Measurements from ENCODE around the gene CNTRL.
A peak's percentile ranks its signal among the peaks of the same experiment; 100 is the strongest.

CNTRL gene

GRCh38 chr9:121156263-121156731 lies 81.5 kb downstream of the CNTRL start:
- H3K36me3 ChIP-seq (ENCODE audit: control insufficient read depth, low read length): peaks cover 92% of the 10 kb centered on the region
- H3K4me2 ChIP-seq (ENCODE audit: low read length): peak overlapping the region; percentile 90

GRCh38 chr9:121157939-121158338 lies 83.2 kb downstream of the CNTRL start:
- peak overlapping the region; percentile 99 for H3K27ac ChIP-seq (ENCODE audit: low read depth, low read length)
- peaks cover 93% of the 10 kb centered on the region for H3K36me3 ChIP-seq (ENCODE audit: control insufficient read depth, low read length)
- H3K9me3 ChIP-seq (ENCODE audit: control insufficient read depth, insufficient read depth, low read length): no peaks in the 10 kb centered on the region
- peak overlapping the region; percentile 26 for H3K4me3 ChIP-seq (ENCODE audit: low read length)
- TF ChIP-seq CTCF (IDR thresholded peaks at IDR 0.05; ENCODE audit: low read depth, low read length, poor library complexity, severe bottlenecking): no peak
- no peak for TF ChIP-seq EZH2phosphoT487 (IDR thresholded peaks at IDR 0.05; ENCODE audit: borderline replicate concordance, low read length)
- H3F3A ChIP-seq (ENCODE audit: control insufficient read depth, insufficient read depth): peaks cover 61% of the 10 kb centered on the region
- H3K27me3 ChIP-seq (ENCODE audit: control insufficient read depth, low read length): no peaks in the 10 kb centered on the region
- H3K4me2 ChIP-seq (ENCODE audit: low read length): peak overlapping the region; percentile 90
- peaks cover 33% of the 10 kb centered on the region for H3K79me2 ChIP-seq (ENCODE audit: control insufficient read depth, low read length)
- no peaks in the 10 kb centered on the region for H4K20me1 ChIP-seq (ENCODE audit: control insufficient read depth, insufficient read depth, low read depth, low read length)
- H3K9me2 ChIP-seq (replicated peaks; ENCODE audit: control insufficient read depth, low read length): no peaks in the 10 kb centered on the region
- peaks cover 86% of the 10 kb centered on the region for H3K4me1 ChIP-seq (ENCODE audit: control insufficient read depth, low read length)

More at GRCh38 chr9:121156263-121156731, 81.5 kb downstream of the CNTRL start:
- Histone ChIP-seq H3F3A (ENCODE audit: control insufficient read depth, insufficient read depth) (peaks cover 75% of the 10 kb centered on the region), H3K9me3 (ENCODE audit: control insufficient read depth, insufficient read depth, low read length) (no peaks in the 10 kb centered on the region), H3K4me1 (ENCODE audit: control insufficient read depth, low read length) (peaks cover 93% of the 10 kb centered on the region), H3K27me3 (ENCODE audit: control insufficient read depth, low read length) (no peaks in the 10 kb centered on the region), H4K20me1 (ENCODE audit: control insufficient read depth, insufficient read depth, low read depth, low read length) (no peaks in the 10 kb centered on the region), H3K9me2 (replicated peaks; ENCODE audit: control insufficient read depth, low read length) (no peaks in the 10 kb centered on the region), H3K4me3 (ENCODE audit: low read length) (peak overlapping the region; percentile 70), H3K79me2 (ENCODE audit: control insufficient read depth, low read length) (peaks cover 29% of the 10 kb centered on the region), H3K27ac (ENCODE audit: low read depth, low read length) (peak overlapping the region; percentile 99)
- TF ChIP-seq CTCF (IDR thresholded peaks at IDR 0.05; ENCODE audit: low read depth, low read length, poor library complexity, severe bottlenecking) (no peak), EZH2phosphoT487 (IDR thresholded peaks at IDR 0.05; ENCODE audit: borderline replicate concordance, low read length) (no peak)

DNA sequence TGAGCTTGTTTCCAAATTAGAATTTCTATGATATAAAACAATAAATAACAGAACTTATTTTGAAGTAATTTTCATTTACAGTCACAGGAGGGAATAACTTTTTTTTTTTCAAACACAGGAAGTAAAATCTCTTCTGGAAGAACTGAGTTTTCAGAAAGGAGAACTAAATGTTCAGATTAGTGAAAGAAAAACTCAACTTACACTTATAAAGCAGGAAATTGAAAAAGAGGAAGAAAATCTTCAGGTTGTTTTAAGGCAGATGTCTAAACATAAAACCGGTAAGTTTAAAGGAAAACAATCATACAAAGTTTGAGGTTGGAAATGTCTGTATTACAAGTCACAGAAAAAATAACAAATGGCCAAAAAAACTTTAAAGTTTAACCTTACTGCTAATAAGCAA lies 85.3 kb downstream of the CNTRL start:
- Histone ChIP-seq H3K9me3 (ENCODE audit: control insufficient read depth, insufficient read depth, low read length) (no peaks in the 10 kb centered on the region), H3K36me3 (ENCODE audit: control insufficient read depth, low read length) (peaks cover 91% of the 10 kb centered on the region), H3K9me2 (replicated peaks; ENCODE audit: control insufficient read depth, low read length) (no peaks in the 10 kb centered on the region), H4K20me1 (ENCODE audit: control insufficient read depth, insufficient read depth, low read depth, low read length) (no peaks in the 10 kb centered on the region), H3K27me3 (ENCODE audit: control insufficient read depth, low read length) (no peaks in the 10 kb centered on the region), H3K4me2 (ENCODE audit: low read length) (peak overlapping the region; percentile 90), H3K79me2 (ENCODE audit: control insufficient read depth, low read length) (peaks cover 29% of the 10 kb centered on the region), H3K27ac (ENCODE audit: low read depth, low read length) (peak overlapping the region; percentile 99), H3F3A (ENCODE audit: control insufficient read depth, insufficient read depth) (peaks cover 49% of the 10 kb centered on the region), H3K4me3 (ENCODE audit: low read length) (peak overlapping the region; percentile 63), H3K4me1 (ENCODE audit: control insufficient read depth, low read length) (peaks cover 65% of the 10 kb centered on the region)
- TF ChIP-seq CTCF (IDR thresholded peaks at IDR 0.05; ENCODE audit: low read depth, low read length, poor library complexity, severe bottlenecking) (no peak), EZH2phosphoT487 (IDR thresholded peaks at IDR 0.05; ENCODE audit: borderline replicate concordance, low read length) (no peak)
